Caco-2 (cell line): Measurements from ENCODE around the gene MRAS. TPM values are rescaled to one million over a fixed set of nuclear protein-coding genes. Genes with fewer than 3 reads are reported as not detected.

Experiments used
- BruUV-seq: library from RNA; stranded (reverse); fragments of 400-500 nt; replicated peaks from 2 replicates; lab custom pipeline; 2021; lab: Mats Ljungman, UMichigan
- CTCF ChIA-PET: fragments of 300-600 bp; sonication (Branson Sonifier 250); formaldehyde crosslinking; loops from one replicate; lab custom pipeline; 2022; ENCODE audit warnings: antibody characterized with exemption; lab: Charles Lee
- POLR2A ChIA-PET: fragments of 300-600 bp; sonication (Branson Sonifier 250); formaldehyde crosslinking; loops from one replicate; lab custom pipeline; 2022; ENCODE audit warnings: antibody characterized with exemption; lab: Charles Lee
- DNase-seq, 2 experiments: peaks; one replicate each; pipeline versions ENCODE4 v3.0.0 to v3.0.0-alpha.2; 2020 to 2022
- H3K27me3 ChIP-seq: replicated peaks from 2 replicates; pipeline ENCODE4 v1.6.0; 2011; ENCODE audit warnings: low read length; ENCODE audit not compliant: control insufficient read depth, insufficient read depth
- H3K36me3 ChIP-seq: 2 replicates; pipeline ENCODE4 v1.5.1; 2011; ENCODE audit warnings: low read length; ENCODE audit not compliant: control insufficient read depth, insufficient read depth
- H3K4me1 ChIP-seq: fragments of 250-450 bp; sonication (Bioruptor Pico); 2 replicates; pipeline ENCODE4 v1.5.1; 2020; ENCODE audit warnings: mild to moderate bottlenecking
- H3K4me3 ChIP-seq: 2 replicates; pipeline ENCODE4 v1.5.1; 2011; ENCODE audit warnings: low read depth, mild to moderate bottlenecking, control low read depth, low read length
- H3K9me3 ChIP-seq: fragments of 250-450 bp; sonication (Bioruptor Pico); 2 replicates; pipeline ENCODE4 v1.5.1; 2020; ENCODE audit warnings: mild to moderate bottlenecking, moderate library complexity
- H3K27ac Mint-ChIP-seq: one replicate; pipeline ENCODE4 v1.8.0; 2022; ENCODE audit warnings: mixed read lengths; ENCODE audit not compliant: unreplicated experiment
- H3K27me3 Mint-ChIP-seq: one replicate; pipeline ENCODE4 v1.8.0; 2022; ENCODE audit warnings: mixed read lengths; ENCODE audit not compliant: insufficient read depth, unreplicated experiment
- H3K36me3 Mint-ChIP-seq: one replicate; pipeline ENCODE4 v1.8.0; 2022; ENCODE audit warnings: mild to moderate bottlenecking, mixed read lengths; ENCODE audit not compliant: insufficient read depth, unreplicated experiment
- H3K4me1 Mint-ChIP-seq: one replicate; pipeline ENCODE4 v1.8.0; 2022; ENCODE audit warnings: low read depth, mixed read lengths; ENCODE audit not compliant: unreplicated experiment
- H3K4me3 Mint-ChIP-seq: one replicate; pipeline ENCODE4 v1.8.0; 2022; ENCODE audit warnings: mild to moderate bottlenecking, moderate library complexity, mixed read lengths; ENCODE audit not compliant: unreplicated experiment
- H3K9me3 Mint-ChIP-seq: one replicate; pipeline ENCODE4 v1.8.0; 2022; ENCODE audit warnings: mixed read lengths; ENCODE audit not compliant: unreplicated experiment
- CTCF ChIP-seq, 2 experiments: fragments of 200-600 bp in 1 of 2; IDR thresholded peaks; 1 replicate in 1 of 2; 2 replicates in 1 of 2; pipeline versions ENCODE4 v1.5.1 to v1.8.0; 2011 to 2022; ENCODE audit warnings: antibody characterized with exemption in 1 of 2, control low read depth in 1 of 2, inconsistent platforms in 1 of 2, low read depth in 1 of 2, low read length in 1 of 2, mild to moderate bottlenecking in 1 of 2, moderate library complexity in 1 of 2; ENCODE audit not compliant: insufficient read depth in 1 of 2, severe bottlenecking in 1 of 2, unreplicated experiment in 1 of 2
- intact Hi-C: fragments of 100-400 bp; cut with micrococcal nuclease; formaldehyde crosslinking; loops from one replicate; pipeline ENCODE4 v1.10.0; 2022; ENCODE audit not compliant: unreplicated experiment
- total RNA-seq: library from RNA; stranded (reverse); gene quantifications from 2 replicates; pipeline ENCODE4 v1.2.3, GENCODE V29; 2022

The MRAS gene
- total RNA-seq, 1 experiment from 2014 or later: 11.4 TPM

- BruUV-seq: no TSS peak
- CTCF ChIA-PET: no interaction called here
- Histone ChIP-seq H3K9me3 (no peaks in the 10 kb centered on the region; the same call in 1 of the 2 replicates), H3K4me3 (no peak overlapping the region), H3K4me1 (no peaks in the 10 kb centered on the region), H3K36me3 (no peaks in the 10 kb centered on the region), H3K27me3 (no peaks in the 10 kb centered on the region)
- Mint-ChIP-seq H3K4me1 (no peaks in the 10 kb centered on the region), H3K27ac (no peak overlapping the region), H3K4me3 (no peak overlapping the region), H3K36me3 (peaks cover 6% of the 10 kb centered on the region), H3K27me3 (no peaks in the 10 kb centered on the region), H3K9me3 (no peaks in the 10 kb centered on the region)
- no peak for TF ChIP-seq CTCF (IDR thresholded peaks at IDR 0.05; ENCODE audit: insufficient read depth in 1 of 2, low read depth in 1 of 2, low read length in 1 of 2, severe bottlenecking in 1 of 2, unreplicated experiment in 1 of 2)
- POLR2A ChIA-PET: no interaction called here
- DNase-seq: no peak
- intact Hi-C loops: no loop called here
These were observed 21.9 kb downstream of the MRAS start for GRCh38 chr3:138370321-138370720.

- Histone ChIP-seq H3K27me3 (no peaks in the 10 kb centered on the region), H3K4me1 (no peaks in the 10 kb centered on the region), H3K36me3 (no peaks in the 10 kb centered on the region), H3K4me3 (no peak overlapping the region), H3K9me3 (no peaks in the 10 kb centered on the region; the same call in 1 of the 2 replicates)
- Mint-ChIP-seq H3K4me3 (no peak overlapping the region), H3K27me3 (no peaks in the 10 kb centered on the region), H3K27ac (no peak overlapping the region), H3K36me3 (peaks cover 6% of the 10 kb centered on the region), H3K4me1 (no peaks in the 10 kb centered on the region), H3K9me3 (no peaks in the 10 kb centered on the region)
- POLR2A ChIA-PET: no interaction called here
- no TSS peak for BruUV-seq
- peak in 1 of 2 experiments; percentile 15 for TF ChIP-seq CTCF (IDR thresholded peaks at IDR 0.05; ENCODE audit: insufficient read depth in 1 of 2, low read depth in 1 of 2, low read length in 1 of 2, severe bottlenecking in 1 of 2, unreplicated experiment in 1 of 2)
- intact Hi-C loops: no loop called here
- DNase-seq: no peak
- CTCF ChIA-PET: no interaction called here
These were observed 22.9 kb downstream of the MRAS start for GRCh38 chr3:138371070-138371965.

- ChIA-PET CTCF (no interaction called here), POLR2A (no interaction called here)
- Mint-ChIP-seq H3K27ac (no peak overlapping the region), H3K9me3 (no peaks in the 10 kb centered on the region), H3K36me3 (peaks cover 1% of the 10 kb centered on the region), H3K4me1 (peaks cover under 1% of the 10 kb centered on the region), H3K4me3 (no peak overlapping the region), H3K27me3 (no peaks in the 10 kb centered on the region)
- Histone ChIP-seq H3K4me1 (no peaks in the 10 kb centered on the region), H3K36me3 (no peaks in the 10 kb centered on the region), H3K27me3 (no peaks in the 10 kb centered on the region), H3K4me3 (no peak overlapping the region), H3K9me3 (no peaks in the 10 kb centered on the region; the same call in 1 of the 2 replicates)
- no TSS peak for BruUV-seq
- no peak for DNase-seq
- intact Hi-C loops: no loop called here
- no peak for TF ChIP-seq CTCF (IDR thresholded peaks at IDR 0.05; ENCODE audit: insufficient read depth in 1 of 2, low read depth in 1 of 2, low read length in 1 of 2, severe bottlenecking in 1 of 2, unreplicated experiment in 1 of 2)
These were observed 24.8 kb downstream of the MRAS start for GRCh38 chr3:138373087-138373735.
